ENCODE measurements around the gene COL28A1.

The COL28A1 gene

GRCh38 chr7:7335909-7336308, 199.8 kb downstream of the COL28A1 start:
- Histone ChIP-seq H3K4me3 (ENCODE audit: low read depth, low read length, poor library complexity, severe bottlenecking) (no peak overlapping the region), H4K20me1 (ENCODE audit: insufficient read depth, low read length) (no peaks in the 10 kb centered on the region), H3K9me2 (ENCODE audit: low read depth, low read length) (no peaks in the 10 kb centered on the region), H3K27me3 (ENCODE audit: insufficient read depth, low read length) (no peaks in the 10 kb centered on the region), H3K4me2 (ENCODE audit: low read length) (no peak overlapping the region), H3K79me2 (ENCODE audit: insufficient read depth, low read length) (no peaks in the 10 kb centered on the region), H3K4me1 (ENCODE audit: insufficient read depth, low read length, severe bottlenecking) (peaks cover 4% of the 10 kb centered on the region), H3F3A (ENCODE audit: insufficient read depth, low read length) (no peaks in the 10 kb centered on the region), H3K9ac (ENCODE audit: low read length) (no peak overlapping the region), H3K36me3 (ENCODE audit: insufficient read depth, low read length) (no peaks in the 10 kb centered on the region), H3K27ac (ENCODE audit: low read depth, low read length, poor library complexity, severe bottlenecking) (no peak overlapping the region), H2AFZ (ENCODE audit: low read length) (no peak overlapping the region), H3K9me3 (ENCODE audit: low read length) (no peaks in the 10 kb centered on the region)
- no peak for TF ChIP-seq EZH2 (IDR thresholded peaks at IDR 0.05; ENCODE audit: borderline replicate concordance, low read length)
- TF ChIP-seq CTCF (IDR thresholded peaks at IDR 0.05; ENCODE audit: low read length): no peak

- H3K36me3 ChIP-seq (ENCODE audit: insufficient read depth, low read length): no peaks in the 10 kb centered on the region
- H3K79me2 ChIP-seq (ENCODE audit: insufficient read depth, low read length): no peaks in the 10 kb centered on the region
- no peaks in the 10 kb centered on the region for H3K27me3 ChIP-seq (ENCODE audit: insufficient read depth, low read length)
- TF ChIP-seq CTCF (IDR thresholded peaks at IDR 0.05; ENCODE audit: low read length) (no peak), EZH2 (IDR thresholded peaks at IDR 0.05; ENCODE audit: borderline replicate concordance, low read length) (no peak)
- H3K9me2 ChIP-seq (ENCODE audit: low read depth, low read length): no peaks in the 10 kb centered on the region
- H4K20me1 ChIP-seq (ENCODE audit: insufficient read depth, low read length): no peaks in the 10 kb centered on the region
- H3K9ac ChIP-seq (ENCODE audit: low read length): no peak overlapping the region
- H2AFZ ChIP-seq (ENCODE audit: low read length): no peak overlapping the region
- H3K27ac ChIP-seq (ENCODE audit: low read depth, low read length, poor library complexity, severe bottlenecking): no peak overlapping the region
- no peak overlapping the region for H3K4me3 ChIP-seq (ENCODE audit: low read depth, low read length, poor library complexity, severe bottlenecking)
- no peaks in the 10 kb centered on the region for H3F3A ChIP-seq (ENCODE audit: insufficient read depth, low read length)
- no peak overlapping the region for H3K4me2 ChIP-seq (ENCODE audit: low read length)
- no peaks in the 10 kb centered on the region for H3K9me3 ChIP-seq (ENCODE audit: low read length)
- peaks cover 6% of the 10 kb centered on the region for H3K4me1 ChIP-seq (ENCODE audit: insufficient read depth, low read length, severe bottlenecking)
Measured at GRCh38 chr7:7335215-7335614, 200.5 kb downstream of the COL28A1 start.

- Histone ChIP-seq H4K20me1 (ENCODE audit: insufficient read depth, low read length) (no peaks in the 10 kb centered on the region), H3K36me3 (ENCODE audit: insufficient read depth, low read length) (no peaks in the 10 kb centered on the region), H3F3A (ENCODE audit: insufficient read depth, low read length) (no peaks in the 10 kb centered on the region), H3K4me1 (ENCODE audit: insufficient read depth, low read length, severe bottlenecking) (peaks cover 15% of the 10 kb centered on the region), H3K79me2 (ENCODE audit: insufficient read depth, low read length) (no peaks in the 10 kb centered on the region), H3K9me2 (ENCODE audit: low read depth, low read length) (no peaks in the 10 kb centered on the region), H3K4me2 (ENCODE audit: low read length) (no peak overlapping the region), H3K27me3 (ENCODE audit: insufficient read depth, low read length) (no peaks in the 10 kb centered on the region), H2AFZ (ENCODE audit: low read length) (no peak overlapping the region), H3K9me3 (ENCODE audit: low read length) (no peaks in the 10 kb centered on the region), H3K9ac (ENCODE audit: low read length) (no peak overlapping the region), H3K27ac (ENCODE audit: low read depth, low read length, poor library complexity, severe bottlenecking) (no peak overlapping the region), H3K4me3 (ENCODE audit: low read depth, low read length, poor library complexity, severe bottlenecking) (no peak overlapping the region)
- no peak for TF ChIP-seq EZH2 (IDR thresholded peaks at IDR 0.05; ENCODE audit: borderline replicate concordance, low read length)
- no peak for TF ChIP-seq CTCF (IDR thresholded peaks at IDR 0.05; ENCODE audit: low read length)
Measured at GRCh38 chr7:7333610-7334009, 202.1 kb downstream of the COL28A1 start.

All from OCI-LY1 (cell line).